ENCODE data around the gene AAK1.

- TF ChIP-seq, protein P1, sequence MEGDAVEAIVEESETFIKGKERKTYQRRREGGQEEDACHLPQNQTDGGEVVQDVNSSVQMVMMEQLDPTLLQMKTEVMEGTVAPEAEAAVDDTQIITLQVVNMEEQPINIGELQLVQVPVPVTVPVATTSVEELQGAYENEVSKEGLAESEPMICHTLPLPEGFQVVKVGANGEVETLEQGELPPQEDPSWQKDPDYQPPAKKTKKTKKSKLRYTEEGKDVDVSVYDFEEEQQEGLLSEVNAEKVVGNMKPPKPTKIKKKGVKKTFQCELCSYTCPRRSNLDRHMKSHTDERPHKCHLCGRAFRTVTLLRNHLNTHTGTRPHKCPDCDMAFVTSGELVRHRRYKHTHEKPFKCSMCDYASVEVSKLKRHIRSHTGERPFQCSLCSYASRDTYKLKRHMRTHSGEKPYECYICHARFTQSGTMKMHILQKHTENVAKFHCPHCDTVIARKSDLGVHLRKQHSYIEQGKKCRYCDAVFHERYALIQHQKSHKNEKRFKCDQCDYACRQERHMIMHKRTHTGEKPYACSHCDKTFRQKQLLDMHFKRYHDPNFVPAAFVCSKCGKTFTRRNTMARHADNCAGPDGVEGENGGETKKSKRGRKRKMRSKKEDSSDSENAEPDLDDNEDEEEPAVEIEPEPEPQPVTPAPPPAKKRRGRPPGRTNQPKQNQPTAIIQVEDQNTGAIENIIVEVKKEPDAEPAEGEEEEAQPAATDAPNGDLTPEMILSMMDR (IDR thresholded peaks at IDR 0.05) = no peak
- no peak for TF ChIP-seq POLR2A (IDR thresholded peaks at IDR 0.05)
Observed at GRCh38 chr2:69667805-69668382, 24.4 kb upstream of the AAK1 start.
